NCI-H2081 (cell line): Measurements from ENCODE around the gene HINT3.
"Not testable (repeated sequence)": the region's sequence is repeated elsewhere in the genome, so short reads cannot be mapped to it uniquely, and the experiment has no call there.

Experiments used
- DNase-seq, 2 experiments: peaks; one replicate each; lab custom pipeline; 2025; lab: John Stamatoyannopoulos, UW

HINT3 gene

GRCh38 chr6:125940247-125941041 lies 16.1 kb upstream of the HINT3 start:
- DNase-seq = no peak

- no peak for DNase-seq
Observed at GRCh38 chr6:125942672-125943527, 13.7 kb upstream of the HINT3 start.

GRCh38 chr6:125943528-125944433 lies 12.8 kb upstream of the HINT3 start:
- DNase-seq = no peak

- DNase-seq = peak in 1 of 2 experiments; percentile 41
Observed at GRCh38 chr6:125944434-125944816, 12.1 kb upstream of the HINT3 start.

GRCh38 chr6:125944896-125945295 lies 11.7 kb upstream of the HINT3 start:
- no peak for DNase-seq

- no peak for DNase-seq
Observed at GRCh38 chr6:125945378-125946141, 11.0 kb upstream of the HINT3 start.

- DNase-seq = no peak
Observed at GRCh38 chr6:125947615-125948014, 9.0 kb upstream of the HINT3 start.

GRCh38 chr6:125948455-125948854 lies 8.1 kb upstream of the HINT3 start:
- no peak for DNase-seq

- DNase-seq = no peak
Observed at GRCh38 chr6:125949069-125949468, 7.5 kb upstream of the HINT3 start.

- no peak for DNase-seq
Observed at GRCh38 chr6:125950293-125950692, 6.3 kb upstream of the HINT3 start.

- DNase-seq = not testable (repeated sequence)
Observed at GRCh38 chr6:125950716-125951115, 5.9 kb upstream of the HINT3 start.

- no peak for DNase-seq
Observed at GRCh38 chr6:125951323-125951722, 5.2 kb upstream of the HINT3 start.

GRCh38 chr6:125952764-125953501 lies 3.6 kb upstream of the HINT3 start:
- DNase-seq = peak in 1 of 2 experiments; percentile 30

- DNase-seq = peak; percentile 74 to 87
Observed at GRCh38 chr6:125953502-125953875, 3.1 kb upstream of the HINT3 start.

- no peak for DNase-seq
Observed at GRCh38 chr6:125954735-125955339, 1.7 kb upstream of the HINT3 start.

GRCh38 chr6:125955973-125956372 lies 597 bp upstream of the HINT3 start:
- no peak for DNase-seq

- no peak for DNase-seq
Observed at GRCh38 chr6:125957391-125957693, 772 bp downstream of the HINT3 start.

- no peak for DNase-seq
Observed at GRCh38 chr6:125957845-125958244, 1.3 kb downstream of the HINT3 start.

- DNase-seq = no peak
Observed at GRCh38 chr6:125959041-125959440, 2.5 kb downstream of the HINT3 start.

GRCh38 chr6:125961117-125961516 lies 4.5 kb downstream of the HINT3 start:
- DNase-seq = no peak
